Posterior cingulate gyrus (tissue), 11 donors: ENCODE data around the gene HNRNPF.
"Not testable (repeated sequence)": the region's sequence is repeated elsewhere in the genome, so short reads cannot be mapped to it uniquely, and the experiment has no call there.

ENCODE experiments used
- DNase-seq, 10 donors: peaks; one replicate each; pipeline versions ENCODE4 v3.0.0 to v3.0.0-alpha.2; 2020 to 2021; ENCODE audit warnings: mixed read lengths in 3 of 10
- intact Hi-C: fragments of 100-400 bp; cut with DNase I; formaldehyde crosslinking; loops from one replicate; pipeline ENCODE4 v1.15.1; 2023

HNRNPF gene

GRCh38 chr10:43399320-43400310 lies 9.4 kb downstream of the HNRNPF start:
- intact Hi-C loops, result loop anchor here (5.0 kb wide), 1 partner anchor 38 kb away; the partner anchor contains the start of gene ZNF487
- no peak for DNase-seq

DNA sequence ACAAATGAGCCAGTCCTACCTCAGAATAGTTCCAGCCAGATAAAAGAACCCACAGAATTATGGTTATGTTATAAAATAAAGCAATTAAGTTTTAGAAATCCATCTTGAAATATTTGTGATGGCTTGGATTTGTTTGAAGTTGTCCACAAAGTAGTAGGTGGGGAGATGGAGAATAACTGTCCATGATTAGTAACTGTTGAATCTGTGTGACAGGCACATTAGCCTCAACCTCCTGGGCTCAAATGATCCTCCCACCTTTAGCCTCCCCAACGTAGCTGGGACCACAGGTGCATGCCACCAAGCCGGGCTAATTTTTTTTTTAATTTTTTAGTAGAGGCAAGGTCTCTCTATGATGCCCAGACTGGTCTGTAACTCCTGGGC lies 10.1 kb downstream of the HNRNPF start:
- no peak for DNase-seq
- intact Hi-C loops, result loop anchor here (5.0 kb wide), 1 partner anchor 38 kb away; the partner anchor contains the start of gene ZNF487

- intact Hi-C loops, result loop anchor here (5.0 kb wide), 1 partner anchor 40 kb away; the partner anchor contains the start of gene ZNF487
Observed at GRCh38 chr10:43396928-43397624, 11.9 kb downstream of the HNRNPF start.

DNA sequence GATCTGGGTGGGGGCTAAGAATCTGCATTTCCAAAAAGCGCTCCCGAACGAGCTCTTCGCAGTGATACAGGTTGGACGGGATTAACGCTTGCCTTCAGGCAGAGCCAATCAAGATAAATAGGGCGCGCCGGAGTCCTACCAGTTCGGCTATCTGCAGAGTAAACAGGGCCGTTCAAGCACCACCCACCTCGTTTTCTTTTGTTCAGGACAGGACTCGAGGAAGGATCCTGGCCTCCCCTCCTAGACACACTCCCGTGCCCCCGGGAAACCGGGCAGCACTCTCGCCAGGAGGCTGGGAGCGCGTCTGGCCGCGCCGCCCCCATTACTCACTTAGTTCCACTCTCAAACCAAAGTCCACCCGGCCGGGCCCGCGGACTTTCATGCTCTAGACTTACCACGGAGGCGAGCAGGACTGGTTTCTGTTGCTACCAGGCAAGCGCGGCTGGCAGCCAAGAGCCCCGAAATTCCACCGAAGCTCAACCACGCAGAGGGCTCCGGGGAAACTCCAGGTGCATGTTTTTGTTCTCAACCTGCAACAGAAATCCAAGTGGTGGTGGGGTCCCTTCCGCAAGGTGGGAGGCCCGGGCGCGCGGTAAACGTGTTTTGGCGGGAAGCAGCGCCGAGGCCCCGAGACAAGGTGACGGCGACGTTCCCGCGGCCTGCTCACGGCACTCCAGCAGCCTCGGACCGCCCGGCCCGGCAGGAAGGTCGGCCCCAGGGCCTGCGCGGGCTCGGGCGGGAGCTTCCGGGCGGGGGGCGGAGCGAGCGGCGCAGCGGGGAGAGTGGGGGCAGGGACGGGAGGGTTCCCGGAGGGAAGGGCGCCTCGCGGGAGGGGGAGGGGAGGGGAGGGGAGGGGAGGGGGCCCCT lies 12.7 kb downstream of the HNRNPF start:
- peak; percentile 59 to 94 (median 70) for DNase-seq
- intact Hi-C loops, result loop anchor here (5.0 kb wide), 1 partner anchor 41 kb away; the partner anchor contains the start of gene ZNF487

More at GRCh38 chr10:43396928-43397624, 11.9 kb downstream of the HNRNPF start:
- peak; percentile 74 to 98 (median 84) for DNase-seq

DNA sequence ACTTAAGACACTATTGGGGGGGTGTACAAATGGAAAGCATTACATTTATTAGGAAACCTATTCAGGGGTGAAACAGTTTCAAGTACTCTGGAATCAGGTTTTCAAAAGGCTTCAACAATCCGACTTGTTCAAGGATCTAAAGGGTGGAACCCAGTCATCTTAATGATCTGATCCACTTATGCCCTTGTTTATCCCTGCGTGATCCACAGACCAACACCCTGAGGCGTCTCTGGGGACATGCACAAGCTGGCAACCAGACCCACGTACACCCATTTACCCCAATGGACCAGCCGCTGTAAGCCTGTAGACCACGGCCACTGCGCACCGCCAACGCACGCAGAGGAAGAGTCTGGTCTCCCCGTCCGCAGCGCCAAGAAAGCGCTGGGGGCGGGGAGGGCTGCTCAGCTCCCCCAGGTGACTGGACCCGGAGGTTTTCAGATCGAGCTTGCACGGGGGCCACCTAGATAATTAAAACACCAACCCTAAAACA lies 13.4 kb downstream of the HNRNPF start:
- DNase-seq, result peak in 2 of 10 donors; percentile 25 to 85
- intact Hi-C loops, result loop anchor here (5.0 kb wide), 1 partner anchor 42 kb away; the partner anchor contains the start of gene ZNF487

GRCh38 chr10:43394868-43395267 lies 14.1 kb downstream of the HNRNPF start:
- intact Hi-C loops, result loop anchor here (5.0 kb wide), 1 partner anchor 42 kb away; the partner anchor contains the start of gene ZNF487
- DNase-seq, result no peak

DNA sequence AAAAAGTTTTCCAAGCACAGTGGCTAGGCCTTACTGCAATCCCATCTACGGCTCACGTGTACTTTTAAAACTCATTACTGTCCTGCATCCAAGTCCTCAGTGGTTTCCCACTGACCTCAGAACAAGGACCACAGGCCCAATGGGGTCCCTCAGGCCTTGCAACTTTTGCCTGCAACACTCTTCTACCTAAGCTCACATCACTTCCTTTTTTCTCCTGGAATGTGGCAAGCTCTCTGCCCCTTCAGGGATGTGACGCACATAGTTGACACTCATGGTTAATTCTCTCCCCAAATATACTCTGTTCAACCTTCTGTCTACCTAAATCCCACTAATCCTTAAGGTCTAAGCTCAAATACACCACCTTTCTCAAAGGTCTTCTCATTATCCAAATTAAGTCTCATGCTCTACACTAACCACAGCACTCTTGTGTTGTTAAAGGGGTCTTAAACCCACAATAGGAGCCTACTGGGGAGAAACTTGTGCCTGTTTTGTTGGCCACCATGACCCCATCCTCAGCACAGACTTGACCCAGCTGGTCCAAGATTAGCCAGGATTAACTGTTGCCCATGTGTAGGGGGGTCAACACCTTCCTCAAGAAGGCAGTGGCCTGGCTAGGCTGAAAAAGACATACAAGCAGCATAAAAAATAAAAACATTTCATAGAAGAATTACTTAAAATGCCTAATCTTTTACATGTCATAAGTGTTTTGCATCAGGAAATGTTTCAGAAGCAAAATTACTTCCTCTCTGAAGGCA lies 15.2 kb downstream of the HNRNPF start:
- DNase-seq, result peak in 1 of 10 donors; percentile 24
- intact Hi-C loops, result no loop called here

GRCh38 chr10:43393186-43393585 lies 15.8 kb downstream of the HNRNPF start:
- intact Hi-C loops, result not testable (repeated sequence)
- DNase-seq, result peak in 1 of 10 donors; percentile 58

DNA sequence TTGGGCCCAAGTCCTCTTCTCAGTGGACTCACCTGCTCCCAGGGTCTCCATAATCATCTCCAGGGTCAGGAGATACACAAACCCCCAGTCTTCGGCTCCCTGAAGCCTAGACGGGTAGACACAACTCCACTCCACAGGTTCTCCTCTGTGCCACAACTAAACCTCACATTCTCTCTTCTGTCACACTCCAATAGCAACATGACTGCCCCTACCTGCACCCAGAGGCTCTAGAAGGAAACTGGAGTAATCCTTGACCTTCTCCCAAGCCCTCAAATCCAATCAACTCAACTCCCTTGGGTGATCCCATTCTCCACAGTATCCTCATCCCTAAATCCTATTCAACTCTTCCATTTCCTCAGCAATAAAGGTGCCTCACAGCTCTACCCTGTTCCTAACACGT lies 16.2 kb downstream of the HNRNPF start:
- intact Hi-C loops, result no loop called here
- peak in 1 of 10 donors; percentile 7 for DNase-seq

DNA sequence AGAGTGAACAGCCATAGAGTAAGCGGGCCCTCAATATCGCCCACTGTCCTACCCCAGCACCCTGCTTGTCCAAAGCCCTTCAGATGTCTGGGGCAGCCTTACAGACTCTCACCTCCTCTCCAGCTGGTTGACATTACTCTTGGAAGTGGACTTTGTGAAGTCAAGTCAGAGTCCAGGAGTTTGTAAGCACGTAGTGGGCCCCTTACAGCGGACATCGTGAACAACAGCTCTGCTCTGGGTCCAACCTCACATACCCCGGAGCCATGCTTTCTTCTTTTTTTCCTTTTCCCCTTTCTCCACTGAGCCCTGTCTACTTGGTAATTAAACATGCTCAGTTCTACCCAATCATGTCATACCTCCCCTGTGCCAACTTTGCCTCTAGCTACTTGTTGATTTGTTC lies 17.5 kb downstream of the HNRNPF start:
- peak in 1 of 10 donors; percentile 30 for DNase-seq
- intact Hi-C loops, result no loop called here

DNA sequence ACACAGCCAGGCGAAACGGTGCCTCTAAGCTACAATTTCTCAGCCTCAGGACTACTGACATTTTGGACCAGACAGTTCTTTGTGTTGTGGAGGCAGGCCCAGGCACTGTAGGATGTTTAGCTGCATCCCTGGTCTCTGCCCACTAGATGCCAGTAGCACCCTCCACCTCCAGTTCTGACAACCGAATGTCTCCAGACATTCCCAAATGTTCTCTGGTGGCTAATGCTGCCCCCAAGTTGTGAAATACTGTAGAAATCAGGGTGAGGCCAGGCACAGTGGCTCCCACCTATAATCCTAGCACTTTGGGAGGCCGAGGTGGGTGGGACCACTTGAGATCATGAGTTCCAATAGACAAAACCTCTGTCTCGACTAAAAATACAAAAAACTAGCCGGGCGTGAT lies 18.2 kb downstream of the HNRNPF start:
- DNase-seq, result peak in 8 of 10 donors; percentile 54 to 94 (median 66)
- intact Hi-C loops, result no loop called here

DNA sequence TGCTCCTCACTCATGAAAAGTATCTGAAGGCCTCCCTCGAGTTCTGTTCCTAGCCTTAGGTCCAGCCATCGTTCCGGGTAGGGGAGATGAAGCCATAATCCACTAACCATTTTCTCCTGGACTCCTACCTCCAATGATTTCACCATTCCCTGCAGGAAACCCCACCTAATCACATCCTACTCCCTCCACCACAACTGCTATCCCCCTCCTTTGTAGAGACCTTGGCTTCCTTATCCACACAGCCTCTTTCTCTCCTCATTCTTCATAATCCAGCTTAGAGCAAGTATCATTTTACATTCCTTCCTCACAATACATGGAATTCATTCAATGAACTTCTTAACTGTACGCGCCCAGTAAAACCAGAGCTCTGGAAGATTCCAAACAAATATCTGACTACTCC lies 18.7 kb downstream of the HNRNPF start:
- DNase-seq, result no peak
- intact Hi-C loops, result no loop called here

GRCh38 chr10:43389867-43390266 lies 19.1 kb downstream of the HNRNPF start:
- intact Hi-C loops, result loop anchor here (5.0 kb wide), 1 partner anchor 38 kb away; no protein-coding TSS in a partner anchor
- DNase-seq, result peak in 1 of 10 donors; percentile 21

GRCh38 chr10:43387678-43388032 lies 21.3 kb downstream of the HNRNPF start:
- DNase-seq, result peak in 1 of 10 donors; percentile 46
- intact Hi-C loops, result loop anchor here (5.0 kb wide), 1 partner anchor 35 kb away; no protein-coding TSS in a partner anchor

DNA sequence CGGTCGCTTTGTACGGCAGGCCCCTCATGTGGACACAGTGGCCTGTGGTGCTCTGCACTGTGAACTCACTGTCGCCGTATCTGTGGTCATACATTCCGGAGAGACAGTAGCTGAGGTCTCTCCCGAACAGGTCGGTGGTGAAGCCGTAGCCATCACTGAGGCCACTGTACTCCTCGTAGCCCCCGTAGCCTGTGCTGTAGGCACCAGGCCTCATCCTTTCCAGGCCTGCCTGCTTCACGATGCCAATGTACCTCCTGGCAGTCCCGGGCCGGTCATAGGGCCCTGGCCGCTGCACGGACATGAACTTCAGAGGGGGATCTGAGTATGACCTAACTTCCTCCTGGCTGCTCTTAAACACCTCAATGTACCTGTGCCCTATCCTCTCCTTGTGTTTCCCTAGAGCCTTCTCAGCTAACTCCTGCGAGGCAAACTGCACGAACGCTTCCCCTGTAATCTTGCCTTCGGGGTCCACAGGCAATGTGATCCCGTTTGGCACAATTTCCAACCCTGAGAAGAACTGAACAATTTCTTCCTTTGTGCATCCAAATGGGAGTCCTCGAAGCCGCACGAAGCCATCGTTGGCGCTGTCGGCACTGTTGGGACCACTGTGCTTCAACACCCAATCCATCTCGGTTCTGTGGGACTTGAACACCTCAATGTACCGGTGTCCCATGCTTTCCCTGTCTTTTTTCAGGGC lies 21.9 kb downstream of the HNRNPF start:
- intact Hi-C loops, result loop anchor here (5.0 kb wide), 1 partner anchor 35 kb away; no protein-coding TSS in a partner anchor
- peak in 2 of 10 donors; percentile 48 to 63 for DNase-seq

DNA sequence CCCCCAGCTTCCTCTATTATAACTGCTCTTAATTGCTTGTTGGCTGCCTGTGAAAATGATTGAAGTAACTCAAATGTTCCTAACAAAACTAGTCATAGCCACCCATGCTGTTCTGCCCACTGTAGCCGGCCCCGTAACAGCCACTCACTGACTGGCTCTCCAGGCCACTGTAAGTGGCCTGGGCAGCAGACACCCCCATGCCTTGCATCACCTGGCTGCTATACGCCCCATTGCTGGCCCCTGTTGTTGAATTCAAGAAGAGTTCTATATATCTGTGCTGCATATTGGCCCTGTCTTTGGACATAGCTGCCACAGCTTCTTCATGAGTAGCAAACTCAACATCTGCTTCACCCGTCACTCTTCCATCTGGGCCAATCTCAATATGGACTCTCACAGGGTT lies 22.4 kb downstream of the HNRNPF start:
- intact Hi-C loops, result loop anchor here (5.0 kb wide), 1 partner anchor 34 kb away; no protein-coding TSS in a partner anchor
- peak in 1 of 10 donors; percentile 48 for DNase-seq

DNA sequence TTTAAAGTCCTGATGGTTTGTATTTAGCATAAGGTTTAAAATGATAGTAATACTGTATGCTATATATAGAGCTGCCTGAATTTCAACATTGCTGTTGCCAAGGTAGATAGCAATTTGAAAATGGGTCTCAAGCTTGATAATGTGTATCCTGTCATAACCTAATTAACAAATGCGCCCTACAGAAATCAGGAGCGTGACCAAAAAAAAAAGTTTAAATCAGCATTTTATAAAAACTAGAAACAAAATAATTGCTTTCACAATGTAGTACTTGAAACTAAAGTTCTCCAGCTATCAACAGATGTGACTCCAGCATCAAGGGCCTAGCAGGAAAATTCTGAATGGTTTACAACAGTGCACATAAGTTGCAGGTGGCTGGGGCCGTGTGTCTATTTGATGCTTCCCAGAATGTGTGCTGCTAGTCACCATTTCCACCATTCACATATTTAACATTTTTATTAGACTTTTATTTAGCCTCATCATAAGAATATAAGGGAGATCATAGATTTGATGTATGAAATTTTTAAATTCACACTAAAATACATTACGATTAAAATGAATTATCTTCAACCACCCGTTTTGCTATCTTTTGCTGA lies 23.5 kb downstream of the HNRNPF start:
- DNase-seq, result no peak
- intact Hi-C loops, result loop anchor here (5.0 kb wide), 1 partner anchor 33 kb away; no protein-coding TSS in a partner anchor
